Upper lobe of left lung (tissue), 6 donors: ENCODE measurements around the gene WAPL. TPM values are rescaled to one million over a fixed set of nuclear protein-coding genes. Genes with fewer than 3 reads are reported as not detected.

ENCODE experiments used
- ATAC-seq, 2 donors: fragments of 200-7000 bp; cut with Tn5 transposase; one replicate each; pipeline ENCODE4 v1.9.1; 2022; ENCODE audit warnings: mild to moderate bottlenecking in 2 of 2, moderate library complexity in 2 of 2; ENCODE audit not compliant: low FRiP score in 2 of 2
- DNase-seq, 2 donors: peaks; one replicate each; pipeline ENCODE4 v3.0.0-alpha.2; 2019 to 2020
- H3K27ac ChIP-seq, 4 donors: fragments of 200-600 bp; sonication (generic); one replicate each; pipeline ENCODE4 v1.5.1; 2016 to 2019
- H3K27me3 ChIP-seq, 4 donors: fragments of 200-600 bp; sonication (generic); one replicate each; pipeline ENCODE4 v1.5.1; 2017 to 2019
- H3K36me3 ChIP-seq, 4 donors: fragments of 200-600 bp; sonication (generic); one replicate each; pipeline ENCODE4 v1.5.1; 2016 to 2019
- H3K4me1 ChIP-seq, 4 donors: fragments of 200-600 bp; sonication (generic); one replicate each; pipeline ENCODE4 v1.5.1; 2018 to 2019
- H3K4me3 ChIP-seq, 4 donors: fragments of 200-600 bp; sonication (generic); one replicate each; pipeline ENCODE4 v1.5.1; 2017 to 2019; ENCODE audit warnings: mild to moderate bottlenecking in 2 of 4, moderate library complexity in 1 of 4
- H3K9me3 ChIP-seq, 4 donors: fragments of 200-600 bp; sonication (generic); one replicate each; pipeline ENCODE4 v1.5.1; 2018 to 2019
- EP300 ChIP-seq, 4 donors: sonication (generic); formaldehyde crosslinking; IDR thresholded peaks; one replicate each; pipeline ENCODE4 v1.5.1; 2017; ENCODE audit warnings: antibody characterized with exemption in 4 of 4, control low read depth in 2 of 4
- POLR2A ChIP-seq, 4 donors: fragments of 450-650 bp; IDR thresholded peaks; one replicate each; pipeline ENCODE4 v1.5.1; 2016 to 2017; ENCODE audit warnings: antibody characterized with exemption in 4 of 4, mild to moderate bottlenecking in 2 of 4
- POLR2AphosphoS5 ChIP-seq, 2 donors: sonication (generic); formaldehyde crosslinking; IDR thresholded peaks; one replicate each; pipeline ENCODE4 v1.5.1; 2017; ENCODE audit warnings: antibody characterized with exemption in 2 of 2
- WGBS, 2 donors: methylation state at CpG; one replicate each; pipeline ENCODE4 v1.1.5; 2017 to 2018; 5-methylcytosine and 5-hydroxymethylcytosine counted together
- total RNA-seq, 6 donors: library from RNA; depleted of rRNA in 4 of 6; stranded (reverse); fragments of >200 nt in 4 of 6; gene quantifications; one replicate each; pipeline versions ENCODE4 v1.1.0 to v1.2.1, GENCODE V29; 2016 to 2021
- TF ChIP-seq, protein P1 (sequence below), 6 experiments: fragments of 450-650 bp in 4 of 6; fragments of 200-600 bp in 2 of 6; sonication (generic) in 2 of 6; IDR thresholded peaks; one replicate each; pipeline ENCODE4 v1.5.1; 2016 to 2019; ENCODE audit warnings: antibody characterized with exemption in 6 of 6
- donor health status: DM: no; HTN: no; CAD: no; lungs with moderate emphysema.
- donor health status: DM: no; HTN: yes; CAD: no; lungs with severe emphysema.

The WAPL gene
- total RNA-seq, 6 donors from 2014 or later, result 24.5 to 55.2 (median 38.1) TPM

DNA sequence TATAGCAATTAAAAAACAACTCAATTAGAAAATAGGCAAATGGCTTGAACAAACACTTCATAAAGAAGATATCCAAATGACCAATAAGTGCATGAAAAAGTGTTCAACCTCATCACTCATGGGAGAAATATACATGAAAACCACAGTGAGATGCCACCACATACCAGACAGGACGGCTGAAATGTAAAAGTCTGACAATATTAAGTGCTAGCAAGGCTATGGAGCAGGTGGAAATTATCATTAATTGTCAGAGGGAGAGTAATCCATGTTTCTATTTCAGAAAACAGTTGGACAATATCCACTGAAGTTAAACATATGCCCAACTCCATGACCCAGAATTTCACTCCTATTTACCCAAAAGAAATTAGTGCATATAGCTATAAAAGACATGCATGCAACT, 112.4 kb downstream of the WAPL start:
- Histone ChIP-seq H3K4me1 (peaks cover 8 to 22% (median 11%) of the 10 kb centered on the region in 4 donors), H3K27ac (no peak overlapping the region), H3K4me3 (no peak overlapping the region), H3K27me3 (no peaks in the 10 kb centered on the region), H3K36me3 (no peaks in the 10 kb centered on the region), H3K9me3 (peaks cover 0 to 3% (median 0%) of the 10 kb centered on the region in 4 donors)
- TF ChIP-seq POLR2A (IDR thresholded peaks at IDR 0.05) (no peak), EP300 (IDR thresholded peaks at IDR 0.05) (no peak), POLR2AphosphoS5 (IDR thresholded peaks at IDR 0.05) (no peak)
- TF ChIP-seq, protein P1, sequence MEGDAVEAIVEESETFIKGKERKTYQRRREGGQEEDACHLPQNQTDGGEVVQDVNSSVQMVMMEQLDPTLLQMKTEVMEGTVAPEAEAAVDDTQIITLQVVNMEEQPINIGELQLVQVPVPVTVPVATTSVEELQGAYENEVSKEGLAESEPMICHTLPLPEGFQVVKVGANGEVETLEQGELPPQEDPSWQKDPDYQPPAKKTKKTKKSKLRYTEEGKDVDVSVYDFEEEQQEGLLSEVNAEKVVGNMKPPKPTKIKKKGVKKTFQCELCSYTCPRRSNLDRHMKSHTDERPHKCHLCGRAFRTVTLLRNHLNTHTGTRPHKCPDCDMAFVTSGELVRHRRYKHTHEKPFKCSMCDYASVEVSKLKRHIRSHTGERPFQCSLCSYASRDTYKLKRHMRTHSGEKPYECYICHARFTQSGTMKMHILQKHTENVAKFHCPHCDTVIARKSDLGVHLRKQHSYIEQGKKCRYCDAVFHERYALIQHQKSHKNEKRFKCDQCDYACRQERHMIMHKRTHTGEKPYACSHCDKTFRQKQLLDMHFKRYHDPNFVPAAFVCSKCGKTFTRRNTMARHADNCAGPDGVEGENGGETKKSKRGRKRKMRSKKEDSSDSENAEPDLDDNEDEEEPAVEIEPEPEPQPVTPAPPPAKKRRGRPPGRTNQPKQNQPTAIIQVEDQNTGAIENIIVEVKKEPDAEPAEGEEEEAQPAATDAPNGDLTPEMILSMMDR (IDR thresholded peaks at IDR 0.05), result no peak
- ATAC-seq (no peak), DNase-seq (no peak)
- 68 to 80% methylated on average over 1 of the region's 1 CpG for WGBS, 2 donors

DNA sequence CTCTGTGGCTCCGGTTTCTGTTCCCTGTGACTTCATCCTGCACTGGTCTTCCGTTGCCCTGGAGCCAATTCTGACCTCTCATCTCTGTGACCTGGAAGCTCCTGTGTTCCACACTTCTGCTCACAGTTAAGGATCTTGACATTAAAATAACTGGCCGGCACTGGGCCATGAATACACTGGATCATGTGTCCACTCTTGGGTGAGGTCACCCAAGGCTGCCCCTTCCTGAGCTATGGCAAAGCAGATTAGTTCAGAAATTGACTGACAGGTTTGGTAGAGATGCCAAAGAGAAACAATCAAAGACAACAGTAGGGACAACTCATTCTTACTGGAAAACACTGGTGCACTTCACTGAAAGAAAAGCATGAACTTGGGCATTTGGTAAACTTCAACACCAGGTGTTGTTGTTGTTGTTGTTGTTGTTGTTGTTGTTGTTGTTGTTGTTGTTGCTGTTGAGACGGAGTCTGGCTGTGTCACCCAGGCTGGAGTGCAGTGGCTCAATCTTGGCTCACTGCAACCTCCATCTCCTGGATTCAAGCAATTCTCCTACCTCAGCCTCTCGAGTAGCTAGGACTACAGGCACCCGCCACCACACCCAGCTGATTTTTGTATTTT, 118.3 kb downstream of the WAPL start:
- no peak for DNase-seq
- peaks cover 0 to 18% (median 10%) of the 10 kb centered on the region in 4 donors for H3K27me3 ChIP-seq
- no peak overlapping the region for H3K27ac ChIP-seq
- no peak for ATAC-seq
- H3K9me3 ChIP-seq, result no peaks in the 10 kb centered on the region
- peaks cover 28 to 36% (median 32%) of the 10 kb centered on the region in 4 donors for H3K4me1 ChIP-seq
- TF ChIP-seq, protein P1 (IDR thresholded peaks at IDR 0.05), result no peak
- WGBS, 2 donors, result 69 to 74% methylated on average over 6 of the region's 6 CpGs
- no peak overlapping the region for H3K4me3 ChIP-seq
- H3K36me3 ChIP-seq, result no peaks in the 10 kb centered on the region

DNA sequence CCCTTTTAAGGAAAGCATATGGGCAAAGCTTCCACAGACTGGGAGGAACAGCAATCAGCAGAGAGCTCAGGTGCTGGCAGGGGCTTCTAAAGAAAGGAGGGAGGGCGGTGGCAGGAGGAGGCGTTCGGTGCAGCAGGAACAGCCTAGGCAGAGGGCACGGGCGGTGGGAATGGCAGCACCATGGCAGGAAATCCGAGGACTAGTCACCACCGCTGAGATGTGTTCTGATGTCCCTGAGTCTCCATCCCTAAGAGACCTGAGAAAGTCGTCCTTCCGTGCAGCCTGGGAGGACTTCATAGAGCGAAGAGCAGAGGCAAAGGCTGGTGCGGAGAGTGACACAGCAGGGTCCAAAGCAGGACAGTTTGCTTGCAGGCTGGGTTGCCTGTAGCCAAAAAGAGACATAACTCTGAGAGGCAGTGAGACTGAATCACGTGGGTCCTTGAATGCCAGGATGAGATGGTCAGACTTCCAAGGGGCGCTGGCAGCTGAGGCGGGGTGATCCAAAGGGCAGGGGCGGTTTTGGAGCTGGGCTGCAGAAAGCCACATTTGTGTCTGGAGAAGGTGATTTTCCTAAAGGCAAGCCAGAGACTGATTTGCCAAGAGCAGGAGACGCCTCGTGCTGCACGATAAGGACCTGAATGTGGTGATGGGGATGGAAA, 119.2 kb downstream of the WAPL start:
- ATAC-seq, result no peak

DNA sequence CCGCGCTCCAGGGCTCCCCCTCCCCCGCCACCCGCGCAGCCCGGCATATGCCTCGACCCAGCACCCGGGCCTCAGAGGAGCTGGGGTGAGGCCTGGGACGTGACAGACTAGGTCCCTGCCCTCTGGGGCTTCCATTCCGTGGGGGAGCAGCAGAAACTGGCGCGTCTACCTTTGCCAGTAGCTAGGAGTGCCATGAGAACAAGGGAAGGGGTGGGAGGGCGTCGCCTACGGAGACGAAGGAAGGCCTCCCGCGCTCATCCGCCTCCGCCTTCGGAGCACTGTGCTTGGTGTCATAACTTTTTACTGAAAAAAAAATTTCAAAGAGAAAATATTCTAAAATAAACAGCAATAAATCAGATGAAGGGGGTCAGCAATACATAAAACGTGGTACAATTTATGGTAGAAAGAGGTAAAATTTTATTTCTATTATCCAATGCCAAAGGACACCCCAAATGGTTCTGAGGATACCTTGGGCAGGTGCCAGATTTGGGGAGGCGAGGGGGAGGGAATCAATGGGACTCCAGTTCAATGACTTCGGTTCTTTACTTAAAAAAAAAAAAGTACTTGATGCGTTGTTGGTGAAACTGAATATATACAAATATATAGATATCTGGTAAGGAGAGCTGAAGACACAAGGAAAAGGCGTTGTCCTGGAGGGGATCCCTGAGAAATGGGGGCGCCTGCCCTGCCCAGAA, 119.9 kb downstream of the WAPL start:
- DNase-seq (no peak), ATAC-seq (peak in 1 of 2 donors; percentile 4)
- H3K27me3 ChIP-seq, result peaks cover 0 to 18% (median 10%) of the 10 kb centered on the region in 4 donors
- WGBS, 2 donors, result 9 to 16% methylated on average over 24 to 27 of the region's 27 CpGs
- peak overlapping the region in 1 of 4 donors; percentile 84 for H3K27ac ChIP-seq
- H3K4me3 ChIP-seq, result peak overlapping the region in 3 of 4 donors; percentile 58 to 62 (median 60)
- TF ChIP-seq EP300 (IDR thresholded peaks at IDR 0.05) (no peak), POLR2A (IDR thresholded peaks at IDR 0.05) (no peak), POLR2AphosphoS5 (IDR thresholded peaks at IDR 0.05) (no peak)
- TF ChIP-seq, protein P1 (IDR thresholded peaks at IDR 0.05), result no peak
- peaks cover 28 to 36% (median 32%) of the 10 kb centered on the region in 4 donors for H3K4me1 ChIP-seq
- H3K36me3 ChIP-seq, result no peaks in the 10 kb centered on the region
- no peaks in the 10 kb centered on the region for H3K9me3 ChIP-seq

More for the DNA sequence above, 119.2 kb downstream of the WAPL start:
- Histone ChIP-seq H3K4me3 (no peak overlapping the region), H3K4me1 (peaks cover 28 to 36% (median 32%) of the 10 kb centered on the region in 4 donors), H3K27me3 (peaks cover 0 to 18% (median 10%) of the 10 kb centered on the region in 4 donors), H3K36me3 (no peaks in the 10 kb centered on the region), H3K9me3 (no peaks in the 10 kb centered on the region), H3K27ac (no peak overlapping the region)
- TF ChIP-seq EP300 (IDR thresholded peaks at IDR 0.05) (no peak), POLR2AphosphoS5 (IDR thresholded peaks at IDR 0.05) (no peak), POLR2A (IDR thresholded peaks at IDR 0.05) (no peak)
- TF ChIP-seq, protein P1 (IDR thresholded peaks at IDR 0.05), result no peak
- no peak for DNase-seq
- 22 to 31% methylated on average over 18 of the region's 18 CpGs for WGBS, 2 donors
